ENCODE measurements around the gene ATXN10.

Gene ATXN10

GRCh38 chr22:45878901-45879551, 207.4 kb downstream of the ATXN10 start:
- no peak for DNase-seq (ENCODE audit: low read depth)

GRCh38 chr22:45879552-45879949, 207.9 kb downstream of the ATXN10 start:
- no peak for DNase-seq (ENCODE audit: low read depth)

- no peak for DNase-seq (ENCODE audit: low read depth)
These were observed 208.6 kb downstream of the ATXN10 start for GRCh38 chr22:45880091-45880715.

GRCh38 chr22:45880716-45881523, 209.3 kb downstream of the ATXN10 start:
- no peak for DNase-seq (ENCODE audit: low read depth)

GRCh38 chr22:45881524-45881875, 209.9 kb downstream of the ATXN10 start:
- no peak for DNase-seq (ENCODE audit: low read depth)

- no peak for DNase-seq (ENCODE audit: low read depth)
These were observed 211.5 kb downstream of the ATXN10 start for GRCh38 chr22:45882881-45883810.

- no peak for DNase-seq (ENCODE audit: low read depth)
These were observed 212.2 kb downstream of the ATXN10 start for GRCh38 chr22:45883811-45884170.

GRCh38 chr22:45884201-45885062, 212.8 kb downstream of the ATXN10 start:
- DNase-seq (ENCODE audit: low read depth): no peak

- no peak for DNase-seq (ENCODE audit: low read depth)
These were observed 213.7 kb downstream of the ATXN10 start for GRCh38 chr22:45885171-45885840.

- DNase-seq (ENCODE audit: low read depth): no peak
These were observed 214.3 kb downstream of the ATXN10 start for GRCh38 chr22:45885941-45886395.

- DNase-seq (ENCODE audit: low read depth): no peak
These were observed 214.9 kb downstream of the ATXN10 start for GRCh38 chr22:45886540-45886939.

- DNase-seq (ENCODE audit: low read depth): no peak
These were observed 215.8 kb downstream of the ATXN10 start for GRCh38 chr22:45887202-45888131.

GRCh38 chr22:45888221-45889092, 216.8 kb downstream of the ATXN10 start:
- DNase-seq (ENCODE audit: low read depth): no peak

GRCh38 chr22:45889093-45889538, 217.5 kb downstream of the ATXN10 start:
- DNase-seq (ENCODE audit: low read depth): no peak

- DNase-seq (ENCODE audit: low read depth): no peak
These were observed 218.1 kb downstream of the ATXN10 start for GRCh38 chr22:45889539-45890350.

GRCh38 chr22:45890351-45890635, 218.7 kb downstream of the ATXN10 start:
- DNase-seq (ENCODE audit: low read depth): no peak

GRCh38 chr22:45891021-45891421, 219.4 kb downstream of the ATXN10 start:
- no peak for DNase-seq (ENCODE audit: low read depth)
